ENCODE results near the gene CYTH4. TPM values are rescaled to one million over a fixed set of nuclear protein-coding genes. Genes with fewer than 3 reads are reported as not detected.

Gene CYTH4
- total and polyA plus RNA-seq, 10 of the 15 experiments (the other 5 are each of a cell fraction or from before 2014, with no cell fraction given) = 1.5 to 27.3 (median 16.9) TPM

- TF ChIP-seq ZBTB33 (IDR thresholded peaks at IDR 0.05) = peak; percentile 86; the same call in 1 of the 2 replicates
- TF ChIP-seq MTA2 (IDR thresholded peaks at IDR 0.05; ENCODE audit: low read depth) = peak; percentile 36; the same call in 1 of the 2 replicates
- peak; percentile 31; the same call in 1 of the 2 replicates for TF ChIP-seq HDGF (IDR thresholded peaks at IDR 0.05)
- TF ChIP-seq BCLAF1 (IDR thresholded peaks at IDR 0.05) = no peak
- TF ChIP-seq NFYB (IDR thresholded peaks at IDR 0.05; ENCODE audit: insufficient read depth, low read depth, low read length) = no peak
These were observed 21.4 kb upstream of the CYTH4 start (continued) for GRCh38 chr22:37260901-37261336.

GRCh38 chr22:37262346-37262745, 20.0 kb upstream of the CYTH4 start:
- CTCF ChIA-PET = interaction anchor here (0.6 to 5.9 kb wide), 13 partner anchors 11 to 276 kb away, joined by 3 to 265 read pairs (median 61); partner anchors contain the start of gene RAC2
- in situ Hi-C loops (cut with MboI) = loop anchor here (5.0 kb wide), 1 partner anchor 195 kb away; no protein-coding TSS in a partner anchor
- intact Hi-C loops (cut with micrococcal nuclease; ENCODE audit: unreplicated experiment) = no loop called here

More at GRCh38 chr22:37262346-37262745, 20.0 kb upstream of the CYTH4 start:
- no peaks in the 10 kb centered on the region for H3K79me2 ChIP-seq (ENCODE audit: control insufficient read depth, insufficient read depth, low read length)
- DNase-seq (ENCODE audit: low read depth, low spot score) = no peak
- H3K9me3 ChIP-seq (replicated peaks; ENCODE audit: control insufficient read depth, insufficient read depth, low read length) = peaks cover 8% of the 10 kb centered on the region; the same call in 2 of the 3 replicates
- no peak overlapping the region for H3K27ac ChIP-seq (ENCODE audit: control insufficient read depth, insufficient read depth)
- H3K4me1 ChIP-seq (ENCODE audit: control insufficient read depth, insufficient read depth, low read length) = no peaks in the 10 kb centered on the region; the same call in 1 of the 2 replicates
- H3K36me3 ChIP-seq (ENCODE audit: control insufficient read depth in 2 of 2, insufficient read depth in 2 of 2, low read length in 1 of 2) = no peaks in the 10 kb centered on the region
- SMC1A ChIA-PET (ENCODE audit: uncharacterized antibody, unreplicated experiment) = interaction anchor here (0.8 to 5.9 kb wide), 7 partner anchors 19 to 168 kb away, joined by 3 to 165 read pairs (median 10); partner anchors contain the start of gene RAC2
- no peaks in the 10 kb centered on the region for H4K20me1 ChIP-seq (ENCODE audit: control insufficient read depth, insufficient read depth)
- H3K4me3 ChIP-seq = no peak overlapping the region
- no peak overlapping the region for H3K4me2 ChIP-seq (ENCODE audit: control insufficient read depth, insufficient read depth)
- BruUV-seq (replicated peaks) = no TSS peak
- no peak for FAIRE-seq
- WGBS (ENCODE audit: insufficient coverage, insufficient replicate concordance, low lambda C conversion rate, missing lambda C conversion rate) = 10% methylated on average over 5 of the region's 5 CpGs
- H2AFZ ChIP-seq (ENCODE audit: control insufficient read depth, low read depth, low read length) = no peak overlapping the region
- no peaks in the 10 kb centered on the region for H3K27me3 ChIP-seq (replicated peaks in 1 of 2; ENCODE audit: control insufficient read depth in 2 of 2, insufficient read depth in 2 of 2, low read length in 1 of 2)
- POLR2A ChIA-PET = interaction anchor here (0.7 to 0.8 kb wide), 2 partner anchors 63 to 133 kb away, joined by 3 read pairs; no protein-coding TSS in a partner anchor
- H3K9ac ChIP-seq (ENCODE audit: control insufficient read depth, insufficient read depth, low read length) = no peak overlapping the region
- RAD21 ChIA-PET (ENCODE audit: unreplicated experiment) = interaction anchor here (4.6 to 4.9 kb wide), 3 partner anchors 18 to 62 kb away, joined by 35 to 132 read pairs (median 63); partner anchors contain the start of gene RAC2
- no peak for ATAC-seq
- TF ChIP-seq WRNIP1 (IDR thresholded peaks at IDR 0.05; ENCODE audit: borderline replicate concordance, low read depth, low read length) (no peak), RFX5 (IDR thresholded peaks at IDR 0.05; ENCODE audit: low read depth, low read length) (no peak)

All from GM12878 (cell line).